HCT116 (cell line): ENCODE data around the gene C22orf39. TPM values are rescaled to one million over a fixed set of nuclear protein-coding genes. Genes with fewer than 3 reads are reported as not detected.

Source experiments
- ATAC-seq: fragments of 200-7000 bp; cut with Tn5 transposase; 2 replicates; pipeline ENCODE4 v1.9.1; 2020; ENCODE audit warnings: mild to moderate bottlenecking, moderate library complexity
- BruUV-seq: library from RNA; stranded (reverse); fragments of 400-500 nt; replicated peaks from 2 replicates; lab custom pipeline; 2021; lab: Mats Ljungman, UMichigan
- CTCF ChIA-PET: fragments of 300-600 bp; sonication (Branson Sonifier 250); formaldehyde crosslinking; loops from one replicate; lab custom pipeline; 2021; ENCODE audit warnings: antibody characterized with exemption; lab: Charles Lee
- POLR2A ChIA-PET: fragments of 300-600, 350-600 bp; sonication (Branson Sonifier 250); formaldehyde crosslinking; loops from one replicate; lab custom pipeline; 2021; ENCODE audit warnings: antibody characterized with exemption; lab: Charles Lee
- RAD21 ChIA-PET, 2 experiments: fragments of 300-600 bp; sonication (Branson Sonifier 250); formaldehyde crosslinking; loops; one replicate each; lab custom pipeline; 2023; ENCODE audit warnings: low total read pairs in 2 of 2; ENCODE audit not compliant: uncharacterized antibody in 2 of 2, unreplicated experiment in 2 of 2, low non-redundant PET in 1 of 2; lab: Charles Lee
- DNase-seq: peaks from one replicate; pipeline ENCODE4 v3.0.0-alpha.2; 2010; ENCODE audit warnings: low read depth, low spot score
- H2AFZ ChIP-seq: fragments of 200-600 bp; shearing (Covaris generic), sonication (generic); 2 replicates; pipeline ENCODE4 v1.6.1; 2017; ENCODE audit warnings: low read depth, mixed run types, mixed read lengths, antibody characterized with exemption, low read length; ENCODE audit not compliant: poor library complexity, severe bottlenecking
- H3K27ac ChIP-seq: 2 replicates; pipeline ENCODE4 v1.5.1; 2012; ENCODE audit warnings: low read depth, low read length
- H3K27me3 ChIP-seq: fragments of 200-600 bp; sonication (generic); 2 replicates; pipeline ENCODE4 v1.6.1; 2016; ENCODE audit warnings: mixed run types, low read length, mixed read lengths; ENCODE audit not compliant: insufficient read depth
- H3K36me3 ChIP-seq, 2 experiments: fragments of 200-500 bp in 1 of 2; fragments of 200-600 bp in 1 of 2; sonication (Bioruptor generic) in 1 of 2; sonication (generic) in 1 of 2; 2 replicates each; pipeline versions ENCODE4 v1.5.1 to v1.6.1; 2014 to 2016; ENCODE audit warnings: low read length in 2 of 2, inconsistent platforms in 1 of 2, mixed read lengths in 1 of 2, mixed run types in 1 of 2; ENCODE audit not compliant: insufficient read depth in 2 of 2, control insufficient read depth in 1 of 2
- H3K4me1 ChIP-seq, 2 experiments: fragments of 200-600 bp in 1 of 2; sonication (generic) in 1 of 2; 2 replicates each; pipeline versions ENCODE4 v1.5.1 to v1.6.1; 2012 to 2017; ENCODE audit warnings: low read length in 2 of 2, inconsistent platforms in 1 of 2, mild to moderate bottlenecking in 1 of 2, mixed read lengths in 1 of 2, mixed run types in 1 of 2, moderate library complexity in 1 of 2; ENCODE audit not compliant: insufficient read depth in 2 of 2, control insufficient read depth in 1 of 2
- H3K4me2 ChIP-seq: fragments of 200-600 bp; sonication (generic); 2 replicates; pipeline ENCODE4 v1.6.1; 2017; ENCODE audit warnings: mixed run types, low read length, mixed read lengths
- H3K4me3 ChIP-seq, 2 experiments: fragments of 200-600 bp in 1 of 2; sonication (generic) in 1 of 2; replicated peaks in 1 of 2; 2 replicates each; pipeline ENCODE4 v1.5.1; 2011 to 2016; ENCODE audit warnings: low read length in 2 of 2, control low read depth in 1 of 2, low read depth in 1 of 2, mild to moderate bottlenecking in 1 of 2, mixed read lengths in 1 of 2, mixed run types in 1 of 2
- H3K79me2 ChIP-seq: fragments of 200-600 bp; sonication (generic); 2 replicates; pipeline ENCODE4 v1.6.1; 2017; ENCODE audit warnings: mild to moderate bottlenecking, mixed run types, low read length, moderate library complexity, mixed read lengths; ENCODE audit not compliant: insufficient read depth
- H3K9ac ChIP-seq: fragments of 200-600 bp; sonication (generic); 2 replicates; pipeline ENCODE4 v1.6.1; 2016; ENCODE audit warnings: low read length, mixed read lengths
- H3K9me2 ChIP-seq: fragments of 200-600 bp; sonication (generic), shearing (Covaris generic); 2 replicates; pipeline ENCODE4 v1.6.1; 2017; ENCODE audit warnings: mixed run types, mild to moderate bottlenecking, moderate library complexity; ENCODE audit not compliant: insufficient read depth
- H3K9me3 ChIP-seq, 2 experiments: fragments of 200-500 bp in 1 of 2; fragments of 200-600 bp in 1 of 2; sonication (Bioruptor generic) in 1 of 2; sonication (generic) in 1 of 2; 2 replicates each; pipeline ENCODE4 v1.6.1; 2014 to 2017; ENCODE audit warnings: low read length in 2 of 2, mixed read lengths in 2 of 2, inconsistent platforms in 1 of 2, low read depth in 1 of 2, mild to moderate bottlenecking in 1 of 2, mixed run types in 1 of 2, moderate library complexity in 1 of 2; ENCODE audit not compliant: control insufficient read depth in 1 of 2, insufficient read depth in 1 of 2
- H4K20me1 ChIP-seq: fragments of 200-600 bp; sonication (generic), shearing (Covaris generic); 2 replicates; pipeline ENCODE4 v1.6.1; 2017; ENCODE audit warnings: mixed run types, mild to moderate bottlenecking, moderate library complexity; ENCODE audit not compliant: insufficient read depth
- CEBPB ChIP-seq: IDR thresholded peaks from 2 replicates; pipeline ENCODE4 v1.6.1; 2012; ENCODE audit warnings: low read depth
- EGR1 ChIP-seq: IDR thresholded peaks from 2 replicates; pipeline ENCODE4 v1.6.1; 2012; ENCODE audit warnings: low read depth
- ELF1 ChIP-seq: IDR thresholded peaks from 2 replicates; pipeline ENCODE4 v1.6.1; 2012; ENCODE audit warnings: low read depth, borderline replicate concordance
- EZH2 ChIP-seq: fragments of 200-600 bp; sonication (generic); IDR thresholded peaks from 2 replicates; pipeline ENCODE4 v1.6.1; 2017; ENCODE audit warnings: antibody characterized with exemption, mixed run types
- EZH2phosphoT487 ChIP-seq: fragments of 200-600 bp; IDR thresholded peaks from 2 replicates; pipeline ENCODE4 v1.6.1; 2018; ENCODE audit warnings: antibody characterized with exemption, borderline replicate concordance
- FOSL1 ChIP-seq: IDR thresholded peaks from 2 replicates; pipeline ENCODE4 v1.6.1; 2012; ENCODE audit warnings: low read depth
- POLR2A ChIP-seq: IDR thresholded peaks from 2 replicates; pipeline ENCODE4 v1.7.0; 2011; ENCODE audit warnings: borderline replicate concordance; ENCODE audit not compliant: insufficient read depth, insufficient read length; ENCODE audit errors: extremely low read depth
- RAD21 ChIP-seq: IDR thresholded peaks from 2 replicates; pipeline ENCODE4 v1.6.1; 2012; ENCODE audit warnings: low read depth, mild to moderate bottlenecking
- SIN3A ChIP-seq: IDR thresholded peaks from 2 replicates; pipeline ENCODE4 v1.6.1; 2012; ENCODE audit warnings: low read depth
- SP1 ChIP-seq: IDR thresholded peaks from 2 replicates; pipeline ENCODE4 v1.6.1; 2012; ENCODE audit warnings: low read depth
- TCF7L2 ChIP-seq: IDR thresholded peaks from 2 replicates; pipeline ENCODE4 v1.7.0; 2011; ENCODE audit warnings: borderline replicate concordance, inconsistent platforms; ENCODE audit not compliant: insufficient read depth, insufficient read length; ENCODE audit errors: extremely low read depth
- YY1 ChIP-seq: IDR thresholded peaks from 2 replicates; pipeline ENCODE4 v1.6.1; 2011; ENCODE audit warnings: low read length, low read depth, moderate library complexity, mild to moderate bottlenecking; ENCODE audit not compliant: insufficient replicate concordance; ENCODE audit errors: extremely low read depth
- ZFX ChIP-seq: fragments of 450-650 bp; IDR thresholded peaks from 2 replicates; pipeline ENCODE4 v1.6.1; 2017
- intact Hi-C: fragments of 100-400 bp; cut with micrococcal nuclease; formaldehyde crosslinking; loops from 2 replicates; pipeline ENCODE4 v1.10.0; 2022
- total RNA-seq: library from RNA; stranded (reverse); gene quantifications from one replicate; pipeline ENCODE4 v1.2.1, GENCODE V29; 2021; ENCODE audit not compliant: unreplicated experiment
- TF ChIP-seq, protein P1 (sequence below): IDR thresholded peaks from 2 replicates; pipeline ENCODE4 v1.6.1; 2012; ENCODE audit warnings: low read depth

Gene C22orf39
- total RNA-seq, 1 experiment from 2014 or later: 17.7 TPM

GRCh38 chr22:19397734-19398104, 49.8 kb downstream of the C22orf39 start:
- no TSS peak for BruUV-seq
- ChIA-PET RAD21 (no interaction called here), POLR2A (no interaction called here), CTCF (no interaction called here)
- Histone ChIP-seq H3K4me2 (no peak overlapping the region), H3K27ac (no peak overlapping the region), H3K4me3 (no peak overlapping the region), H3K36me3 (peaks cover 17 to 27% of the 10 kb centered on the region in 2 experiments; a peak in 3 of 4 replicates), H3K4me1 (no peaks in the 10 kb centered on the region), H4K20me1 (no peaks in the 10 kb centered on the region), H3K27me3 (no peaks in the 10 kb centered on the region), H3K79me2 (no peaks in the 10 kb centered on the region), H3K9me3 (no peaks in the 10 kb centered on the region), H3K9me2 (no peaks in the 10 kb centered on the region), H3K9ac (no peak overlapping the region), H2AFZ (no peak overlapping the region)
- no peak for ATAC-seq
- no peak for TF ChIP-seq EZH2phosphoT487
- TF ChIP-seq SP1: no peak
- no peak for TF ChIP-seq YY1
- TF ChIP-seq, protein P1, sequence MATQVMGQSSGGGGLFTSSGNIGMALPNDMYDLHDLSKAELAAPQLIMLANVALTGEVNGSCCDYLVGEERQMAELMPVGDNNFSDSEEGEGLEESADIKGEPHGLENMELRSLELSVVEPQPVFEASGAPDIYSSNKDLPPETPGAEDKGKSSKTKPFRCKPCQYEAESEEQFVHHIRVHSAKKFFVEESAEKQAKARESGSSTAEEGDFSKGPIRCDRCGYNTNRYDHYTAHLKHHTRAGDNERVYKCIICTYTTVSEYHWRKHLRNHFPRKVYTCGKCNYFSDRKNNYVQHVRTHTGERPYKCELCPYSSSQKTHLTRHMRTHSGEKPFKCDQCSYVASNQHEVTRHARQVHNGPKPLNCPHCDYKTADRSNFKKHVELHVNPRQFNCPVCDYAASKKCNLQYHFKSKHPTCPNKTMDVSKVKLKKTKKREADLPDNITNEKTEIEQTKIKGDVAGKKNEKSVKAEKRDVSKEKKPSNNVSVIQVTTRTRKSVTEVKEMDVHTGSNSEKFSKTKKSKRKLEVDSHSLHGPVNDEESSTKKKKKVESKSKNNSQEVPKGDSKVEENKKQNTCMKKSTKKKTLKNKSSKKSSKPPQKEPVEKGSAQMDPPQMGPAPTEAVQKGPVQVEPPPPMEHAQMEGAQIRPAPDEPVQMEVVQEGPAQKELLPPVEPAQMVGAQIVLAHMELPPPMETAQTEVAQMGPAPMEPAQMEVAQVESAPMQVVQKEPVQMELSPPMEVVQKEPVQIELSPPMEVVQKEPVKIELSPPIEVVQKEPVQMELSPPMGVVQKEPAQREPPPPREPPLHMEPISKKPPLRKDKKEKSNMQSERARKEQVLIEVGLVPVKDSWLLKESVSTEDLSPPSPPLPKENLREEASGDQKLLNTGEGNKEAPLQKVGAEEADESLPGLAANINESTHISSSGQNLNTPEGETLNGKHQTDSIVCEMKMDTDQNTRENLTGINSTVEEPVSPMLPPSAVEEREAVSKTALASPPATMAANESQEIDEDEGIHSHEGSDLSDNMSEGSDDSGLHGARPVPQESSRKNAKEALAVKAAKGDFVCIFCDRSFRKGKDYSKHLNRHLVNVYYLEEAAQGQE: no peak
- TF ChIP-seq ELF1: no peak
- no peak for TF ChIP-seq RAD21
- TF ChIP-seq EZH2: no peak
- TF ChIP-seq SIN3A: no peak
- no peak for TF ChIP-seq EGR1
- no peak for TF ChIP-seq TCF7L2
- no peak for TF ChIP-seq POLR2A
- TF ChIP-seq FOSL1: no peak
- TF ChIP-seq CEBPB: no peak
- TF ChIP-seq ZFX: no peak
- intact Hi-C loops: no loop called here
- no peak for DNase-seq
